GM21529 (cell line): ENCODE measurements around the gene SLC26A8.
A peak's percentile ranks its signal among the peaks of the same experiment; 100 is the strongest.
"Not testable (repeated sequence)": the region's sequence is repeated elsewhere in the genome, so short reads cannot be mapped to it uniquely, and the experiment has no call there.

Experiments used
- ATAC-seq: cut with Tn5 transposase; IDR thresholded peaks from one replicate; pipeline ENCODE4 v1.9.1; 2021; ENCODE audit not compliant: unreplicated experiment

Gene SLC26A8

GRCh38 chr6:36019167-36019566, 5.3 kb downstream of the SLC26A8 start:
- ATAC-seq: no peak

GRCh38 chr6:36018339-36018738, 6.1 kb downstream of the SLC26A8 start:
- no peak for ATAC-seq

DNA sequence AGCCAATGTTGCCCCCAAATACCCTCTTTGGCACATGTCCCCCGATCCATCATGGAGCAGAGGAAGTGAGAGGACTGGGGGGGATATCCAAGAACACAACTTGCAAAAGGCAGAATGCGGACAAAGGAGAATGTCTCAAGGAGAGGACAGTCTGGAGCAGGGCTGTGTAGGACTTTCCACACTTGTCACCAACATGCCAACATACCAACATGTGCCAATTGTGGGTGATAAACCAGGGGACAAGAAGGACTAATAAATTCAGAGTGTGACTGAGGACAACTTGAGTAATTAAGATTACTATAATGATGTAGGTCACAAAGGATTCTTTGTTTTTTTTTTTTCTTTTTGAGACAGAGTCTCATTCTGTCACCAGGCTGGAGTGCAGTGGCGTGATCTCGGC, 8.8 kb downstream of the SLC26A8 start:
- no peak for ATAC-seq

GRCh38 chr6:36000451-36000850, 24.0 kb downstream of the SLC26A8 start:
- ATAC-seq: no peak

DNA sequence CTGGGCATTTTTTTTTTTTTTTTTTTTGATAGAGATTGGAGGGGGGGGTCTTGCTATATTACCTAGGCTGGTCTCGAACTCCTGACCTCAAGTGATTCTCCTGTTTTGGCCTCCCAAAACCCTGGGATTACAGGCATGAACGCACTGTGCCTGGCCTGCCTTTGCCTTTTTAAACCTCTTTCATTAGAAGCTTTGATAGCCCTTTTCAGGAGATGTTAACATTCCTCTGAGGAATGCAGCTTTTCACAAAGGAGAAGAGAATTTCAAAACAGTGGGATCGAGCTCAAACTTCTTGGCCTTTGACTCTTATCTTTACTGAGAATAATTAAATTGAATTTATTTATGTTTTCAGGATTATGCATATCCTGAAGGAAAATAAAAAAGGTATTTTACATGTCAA, 31.3 kb downstream of the SLC26A8 start:
- ATAC-seq: no peak

DNA sequence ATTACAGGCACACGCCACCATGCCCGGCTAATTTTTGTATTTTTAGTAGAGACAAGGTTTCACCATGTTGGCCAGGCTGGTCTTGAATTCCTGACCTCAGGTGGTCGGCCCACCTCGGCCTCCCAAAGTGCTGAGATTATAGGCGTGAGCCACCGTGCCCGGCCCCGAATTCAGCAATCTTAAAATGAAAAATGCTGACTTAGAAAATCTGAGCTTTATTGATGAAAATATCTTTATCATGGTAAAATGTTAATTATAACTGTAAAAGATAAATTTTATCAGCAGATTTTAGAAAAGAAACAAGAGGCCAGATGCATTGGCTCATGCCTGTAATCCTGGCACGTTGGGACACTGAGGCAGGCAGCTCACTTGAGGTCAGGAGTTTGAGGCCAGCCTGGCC, 36.4 kb downstream of the SLC26A8 start:
- not testable (repeated sequence) for ATAC-seq

DNA sequence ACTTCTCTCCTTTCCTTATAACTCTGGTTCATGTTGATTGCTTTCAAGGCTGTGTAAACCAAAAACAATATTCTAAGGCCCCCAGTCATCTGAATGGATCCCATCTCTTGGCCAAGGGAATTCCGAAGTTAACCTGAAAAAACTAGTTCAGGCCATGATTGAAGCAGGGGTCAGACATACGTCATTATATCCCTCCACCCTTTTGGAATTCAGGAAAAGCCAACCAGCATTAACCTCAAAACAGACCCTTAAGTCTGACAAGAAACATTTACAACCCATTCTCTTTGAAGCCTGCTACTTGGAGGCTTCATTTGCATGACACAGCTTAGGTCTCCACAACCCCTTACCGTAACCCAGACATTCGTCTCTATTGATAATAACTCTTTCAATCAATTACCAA, 39.7 kb downstream of the SLC26A8 start:
- no peak for ATAC-seq

GRCh38 chr6:35980991-35981645, 43.3 kb downstream of the SLC26A8 start:
- no peak for ATAC-seq

GRCh38 chr6:35980126-35980525, 44.3 kb downstream of the SLC26A8 start:
- not testable (repeated sequence) for ATAC-seq

DNA sequence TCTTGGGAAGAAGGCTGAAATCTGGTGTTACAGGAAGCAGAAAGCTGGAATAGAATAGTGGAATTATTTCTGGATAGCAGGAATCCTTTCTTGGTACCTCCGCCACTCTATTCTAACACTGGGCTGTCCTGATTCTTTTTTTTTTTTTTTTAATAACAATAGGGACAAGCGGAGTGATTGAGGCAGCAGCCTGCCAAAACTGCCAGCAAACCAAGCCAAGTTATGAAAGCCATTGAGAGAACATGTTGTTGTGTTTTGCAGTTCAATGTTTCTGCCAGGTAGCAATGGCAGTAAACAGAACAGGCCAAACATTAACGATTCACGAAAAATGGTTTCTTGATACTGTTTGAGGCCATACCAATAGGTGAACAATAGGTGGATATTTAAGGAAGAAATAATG, 47.1 kb downstream of the SLC26A8 start:
- no peak for ATAC-seq

- peak; percentile 96 for ATAC-seq
Measured at GRCh38 chr6:35973670-35974222, 50.7 kb downstream of the SLC26A8 start.

DNA sequence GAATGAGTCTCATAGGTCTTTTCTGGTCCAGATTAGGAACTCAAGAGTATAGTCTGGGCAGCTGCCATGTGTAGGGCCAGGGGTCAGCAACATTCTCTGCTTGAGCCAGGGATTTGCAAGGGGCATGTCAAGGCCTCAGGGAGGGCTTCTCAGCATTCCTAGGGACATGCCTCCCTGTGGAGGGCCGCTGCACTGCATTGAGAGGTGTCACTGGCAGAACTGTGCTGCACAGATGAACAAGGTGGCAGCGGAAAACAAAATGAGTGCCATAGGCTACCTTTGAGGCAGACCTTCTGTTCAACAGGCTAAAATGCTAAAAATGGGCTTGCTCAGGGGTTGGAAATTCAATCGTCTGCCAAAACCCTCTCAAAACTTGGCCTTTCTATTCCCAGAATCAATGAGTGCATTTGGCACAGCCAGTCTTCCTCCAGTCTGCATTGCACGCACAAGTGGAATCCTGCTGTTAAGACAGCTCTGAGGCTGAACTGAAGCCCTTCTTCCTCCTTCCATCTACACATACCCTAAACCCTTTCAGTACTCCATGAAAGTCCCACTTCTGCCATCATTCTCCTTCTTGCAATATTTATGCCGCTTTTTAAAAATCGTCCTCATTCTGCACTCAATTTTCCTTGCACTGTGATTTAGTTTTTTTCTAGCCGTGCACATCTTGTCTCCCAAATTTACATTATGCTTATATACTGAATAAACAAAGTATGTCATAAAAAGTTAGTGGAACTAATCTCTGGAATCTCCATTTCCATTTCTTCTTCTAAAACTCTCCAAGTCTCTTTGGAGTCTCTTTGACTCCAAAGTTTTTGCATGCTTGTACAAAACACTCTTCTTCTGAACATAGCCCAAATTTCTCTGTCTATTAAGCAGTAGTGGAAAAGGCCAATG, 51.7 kb downstream of the SLC26A8 start:
- no peak for ATAC-seq

DNA sequence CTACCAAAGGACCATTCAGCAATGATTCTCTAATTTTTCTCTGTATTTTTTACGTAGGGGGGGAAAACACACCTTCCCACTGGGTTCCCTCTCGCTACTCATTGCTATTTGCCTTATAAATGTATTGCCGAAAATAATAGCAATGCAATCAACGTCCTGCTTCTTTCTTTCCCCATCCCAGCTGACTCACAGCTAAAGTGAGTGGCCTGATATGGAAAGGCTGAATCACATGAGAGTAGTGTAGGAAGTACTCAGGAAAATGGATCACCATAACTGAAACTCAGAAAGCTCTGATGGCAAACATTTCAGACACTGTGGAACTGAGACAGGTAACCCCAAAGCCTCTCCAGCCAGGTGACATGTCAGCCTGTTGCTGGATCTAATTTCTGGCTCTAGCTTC, 54.3 kb downstream of the SLC26A8 start:
- no peak for ATAC-seq

- no peak for ATAC-seq
Measured at GRCh38 chr6:35969646-35970045, 54.8 kb downstream of the SLC26A8 start.

DNA sequence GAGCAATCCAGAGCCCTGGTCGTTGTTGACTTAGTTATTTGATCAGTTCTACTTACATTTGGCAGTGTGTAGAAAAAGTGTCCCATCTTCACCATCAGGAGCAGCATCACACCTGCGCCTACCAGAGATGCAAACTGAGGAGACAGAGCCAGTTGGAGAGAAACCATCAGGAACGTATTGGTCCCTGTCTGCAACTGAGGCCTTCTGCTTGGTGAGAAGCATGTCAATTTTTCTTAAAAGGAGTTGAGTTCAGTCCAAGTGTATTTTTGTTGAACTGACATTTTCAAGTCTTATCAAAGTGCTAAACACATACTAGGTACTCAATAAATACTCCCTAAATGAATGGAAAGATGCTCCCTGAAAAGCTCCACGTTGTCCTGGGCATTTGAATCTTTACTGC, 55.6 kb downstream of the SLC26A8 start:
- no peak for ATAC-seq

DNA sequence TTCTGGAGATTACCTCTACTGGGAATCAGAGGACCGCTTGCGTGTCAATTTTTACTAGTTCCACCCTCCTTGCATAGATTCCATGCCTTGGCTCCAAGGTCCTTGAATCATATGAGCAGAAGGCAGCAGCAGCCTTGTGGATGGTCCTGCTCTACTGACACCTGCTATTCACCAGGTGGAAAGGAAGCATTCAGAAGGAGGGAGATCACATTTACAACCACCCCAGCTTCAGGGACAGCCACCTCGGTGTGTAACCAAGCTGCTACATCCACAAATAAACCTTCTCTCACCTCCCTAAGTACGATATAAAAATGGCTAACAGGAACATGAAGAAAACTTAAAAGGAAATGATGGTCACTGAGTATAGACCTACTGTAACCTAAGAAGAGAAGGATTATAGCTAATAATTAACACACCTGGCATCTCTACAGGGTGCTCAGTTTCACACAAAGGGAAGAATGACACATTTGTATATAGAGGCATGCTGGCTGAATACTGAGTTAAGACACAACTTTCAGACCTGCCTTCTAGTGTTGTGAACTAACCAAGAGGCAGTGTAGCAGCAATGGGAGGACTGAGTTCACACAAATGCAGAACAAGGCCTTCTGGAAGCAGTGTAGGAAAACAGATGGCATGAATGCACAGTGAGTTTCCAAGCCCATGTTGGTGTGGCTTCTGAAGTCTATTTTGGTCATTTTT, 57.2 kb downstream of the SLC26A8 start:
- ATAC-seq: no peak

- ATAC-seq: no peak
Measured at GRCh38 chr6:35962779-35963560, 61.5 kb downstream of the SLC26A8 start.

GRCh38 chr6:35960187-35960586, 64.3 kb downstream of the SLC26A8 start:
- no peak for ATAC-seq

DNA sequence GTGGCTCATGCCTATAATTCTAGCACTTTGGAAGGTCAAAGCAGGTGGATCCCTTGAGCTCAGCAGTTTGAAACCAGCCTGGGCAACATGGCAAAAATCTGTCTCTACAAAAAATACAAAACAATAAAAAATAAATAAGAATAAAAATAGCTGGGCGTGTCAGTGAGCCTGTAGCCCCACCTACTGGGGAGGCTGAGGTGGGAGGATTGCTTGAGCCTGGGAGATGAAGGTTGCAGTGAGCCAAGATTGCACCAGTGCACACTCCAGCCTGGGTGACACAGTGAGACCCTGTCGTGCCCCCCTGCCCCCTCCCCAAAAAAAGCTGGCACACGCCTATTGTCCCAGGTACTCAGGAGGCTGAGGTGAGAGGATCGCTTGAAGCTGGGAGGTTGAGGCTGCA, 68.5 kb downstream of the SLC26A8 start:
- ATAC-seq: no peak

DNA sequence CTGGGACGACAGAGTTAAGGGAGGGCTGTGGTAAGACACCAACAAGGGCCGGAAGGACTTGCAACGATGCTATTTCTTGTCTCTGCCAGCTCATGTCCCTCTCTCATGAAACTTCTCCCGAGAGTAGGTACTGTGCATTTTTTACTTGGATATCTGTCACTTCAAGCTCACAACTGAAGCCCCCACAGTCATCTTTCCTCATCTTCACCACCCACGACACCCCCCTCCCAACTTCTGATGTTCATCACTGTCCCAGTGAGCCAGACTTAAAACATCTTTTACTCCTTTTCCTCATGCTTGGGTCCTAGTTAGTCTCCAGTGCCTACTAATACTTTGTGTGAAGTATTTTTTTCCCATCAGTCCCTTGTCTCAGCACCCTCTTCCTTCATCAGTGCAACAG, 68.9 kb downstream of the SLC26A8 start:
- no peak for ATAC-seq

DNA sequence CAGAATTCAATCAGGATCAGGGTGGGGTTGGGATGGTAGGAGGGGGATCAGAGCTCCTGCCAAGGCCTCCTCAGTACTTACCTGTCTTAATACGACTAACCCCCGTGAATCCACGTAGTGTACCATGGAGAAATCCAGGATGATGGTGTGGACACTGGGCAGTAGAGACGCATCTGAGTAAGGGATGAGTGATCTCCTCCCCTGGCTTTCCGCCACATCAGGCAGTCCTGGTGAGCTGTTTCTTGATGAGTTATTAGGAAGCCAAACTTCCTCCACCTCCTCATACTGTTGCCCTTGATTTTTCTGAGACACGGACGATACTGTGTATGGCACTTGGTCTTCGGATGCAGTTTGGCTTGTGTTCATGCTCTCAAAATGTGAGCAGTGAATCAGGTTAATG, 69.4 kb downstream of the SLC26A8 start:
- no peak for ATAC-seq
